Measurements from ENCODE around the gene SP3. TPM values are rescaled to one million over a fixed set of nuclear protein-coding genes. Genes with fewer than 3 reads are reported as not detected.

The SP3 gene
- total RNA-seq, 1 donor from 2014 or later: 94.5 TPM

GRCh38 chr2:173999724-174000123, 34.6 kb upstream of the SP3 start:
- DNase-seq (ENCODE audit: extremely low spot score, unreplicated experiment): no peak
- H3K4me1 Mint-ChIP-seq (ENCODE audit: unreplicated experiment): peaks cover 13% of the 10 kb centered on the region
- TF ChIP-seq, protein P1, sequence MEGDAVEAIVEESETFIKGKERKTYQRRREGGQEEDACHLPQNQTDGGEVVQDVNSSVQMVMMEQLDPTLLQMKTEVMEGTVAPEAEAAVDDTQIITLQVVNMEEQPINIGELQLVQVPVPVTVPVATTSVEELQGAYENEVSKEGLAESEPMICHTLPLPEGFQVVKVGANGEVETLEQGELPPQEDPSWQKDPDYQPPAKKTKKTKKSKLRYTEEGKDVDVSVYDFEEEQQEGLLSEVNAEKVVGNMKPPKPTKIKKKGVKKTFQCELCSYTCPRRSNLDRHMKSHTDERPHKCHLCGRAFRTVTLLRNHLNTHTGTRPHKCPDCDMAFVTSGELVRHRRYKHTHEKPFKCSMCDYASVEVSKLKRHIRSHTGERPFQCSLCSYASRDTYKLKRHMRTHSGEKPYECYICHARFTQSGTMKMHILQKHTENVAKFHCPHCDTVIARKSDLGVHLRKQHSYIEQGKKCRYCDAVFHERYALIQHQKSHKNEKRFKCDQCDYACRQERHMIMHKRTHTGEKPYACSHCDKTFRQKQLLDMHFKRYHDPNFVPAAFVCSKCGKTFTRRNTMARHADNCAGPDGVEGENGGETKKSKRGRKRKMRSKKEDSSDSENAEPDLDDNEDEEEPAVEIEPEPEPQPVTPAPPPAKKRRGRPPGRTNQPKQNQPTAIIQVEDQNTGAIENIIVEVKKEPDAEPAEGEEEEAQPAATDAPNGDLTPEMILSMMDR (conservative IDR thresholded peaks at IDR 0.05): no peak
- no peak overlapping the region for H3K4me3 Mint-ChIP-seq
- H3K9me3 Mint-ChIP-seq: no peaks in the 10 kb centered on the region
- H3K27ac Mint-ChIP-seq: no peak overlapping the region
- H3K27me3 Mint-ChIP-seq: no peaks in the 10 kb centered on the region
- H3K36me3 Mint-ChIP-seq: no peaks in the 10 kb centered on the region

DNA sequence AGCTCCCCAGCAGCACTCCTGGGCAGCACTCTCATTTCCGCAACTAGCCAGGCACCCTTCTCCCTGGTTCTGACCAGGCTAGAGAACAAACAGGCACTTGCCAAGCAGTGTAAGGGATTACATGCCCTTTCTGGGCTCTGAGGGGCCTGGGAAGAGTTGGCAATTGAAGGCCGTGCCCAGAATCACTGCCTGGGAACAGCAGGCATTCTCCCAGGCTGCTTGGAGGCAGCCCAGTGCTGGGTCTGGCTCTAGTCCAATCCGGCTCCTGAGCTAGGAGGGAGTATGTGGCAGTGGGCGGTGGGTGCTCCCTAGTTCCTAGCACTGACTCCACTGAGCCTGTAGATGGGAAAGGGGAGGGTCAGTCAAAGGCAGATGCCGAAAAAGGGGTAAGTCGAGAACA, 34.1 kb upstream of the SP3 start:
- H3K9me3 Mint-ChIP-seq: no peaks in the 10 kb centered on the region

DNA sequence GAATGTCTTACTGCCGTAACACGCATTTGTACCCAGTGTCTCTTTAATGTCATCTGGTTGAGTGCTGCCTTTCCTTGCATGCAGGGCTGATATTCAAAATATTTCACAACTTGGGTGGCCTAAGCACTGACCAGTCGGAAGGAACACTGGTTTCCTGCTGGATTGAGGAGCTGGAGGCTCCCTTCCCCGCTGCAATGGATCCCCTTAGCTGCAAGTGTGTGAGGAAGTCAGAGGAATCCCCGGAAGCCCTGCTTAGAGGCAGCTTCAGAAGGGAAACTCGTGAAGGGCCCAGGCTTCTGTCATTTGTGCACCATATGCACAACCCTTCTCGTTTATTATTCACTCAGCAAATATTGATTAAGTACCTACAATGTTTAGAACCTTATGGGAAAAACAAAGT, 33.2 kb upstream of the SP3 start:
- no peaks in the 10 kb centered on the region for H3K36me3 Mint-ChIP-seq
- H3K27me3 Mint-ChIP-seq: no peaks in the 10 kb centered on the region
- H3K4me1 Mint-ChIP-seq (ENCODE audit: unreplicated experiment): peaks cover 10% of the 10 kb centered on the region
- H3K4me3 Mint-ChIP-seq: no peak overlapping the region
- H3K9me3 Mint-ChIP-seq: no peaks in the 10 kb centered on the region
- DNase-seq (ENCODE audit: extremely low spot score, unreplicated experiment): no peak
- TF ChIP-seq, protein P1 (conservative IDR thresholded peaks at IDR 0.05): no peak
- H3K27ac Mint-ChIP-seq: no peak overlapping the region

More for the DNA sequence above, 34.1 kb upstream of the SP3 start:
- H3K27me3 Mint-ChIP-seq: no peaks in the 10 kb centered on the region
- peaks cover 10% of the 10 kb centered on the region for H3K4me1 Mint-ChIP-seq (ENCODE audit: unreplicated experiment)
- no peak for DNase-seq (ENCODE audit: extremely low spot score, unreplicated experiment)
- TF ChIP-seq, protein P1 (conservative IDR thresholded peaks at IDR 0.05): no peak
- no peaks in the 10 kb centered on the region for H3K36me3 Mint-ChIP-seq
- no peak overlapping the region for H3K4me3 Mint-ChIP-seq
- H3K27ac Mint-ChIP-seq: no peak overlapping the region

GRCh38 chr2:173997753-173998152, 32.6 kb upstream of the SP3 start:
- H3K4me1 Mint-ChIP-seq (ENCODE audit: unreplicated experiment): peaks cover 10% of the 10 kb centered on the region
- no peaks in the 10 kb centered on the region for H3K36me3 Mint-ChIP-seq
- TF ChIP-seq, protein P1 (conservative IDR thresholded peaks at IDR 0.05): no peak
- DNase-seq (ENCODE audit: extremely low spot score, unreplicated experiment): no peak
- no peak overlapping the region for H3K27ac Mint-ChIP-seq
- no peaks in the 10 kb centered on the region for H3K27me3 Mint-ChIP-seq
- H3K9me3 Mint-ChIP-seq: no peaks in the 10 kb centered on the region
- no peak overlapping the region for H3K4me3 Mint-ChIP-seq

GRCh38 chr2:173997269-173997668, 32.1 kb upstream of the SP3 start:
- no peak overlapping the region for H3K4me3 Mint-ChIP-seq
- DNase-seq (ENCODE audit: extremely low spot score, unreplicated experiment): no peak
- H3K27ac Mint-ChIP-seq: no peak overlapping the region
- no peaks in the 10 kb centered on the region for H3K27me3 Mint-ChIP-seq
- no peaks in the 10 kb centered on the region for H3K9me3 Mint-ChIP-seq
- TF ChIP-seq, protein P1 (conservative IDR thresholded peaks at IDR 0.05): no peak
- H3K4me1 Mint-ChIP-seq (ENCODE audit: unreplicated experiment): peaks cover 10% of the 10 kb centered on the region
- no peaks in the 10 kb centered on the region for H3K36me3 Mint-ChIP-seq

DNA sequence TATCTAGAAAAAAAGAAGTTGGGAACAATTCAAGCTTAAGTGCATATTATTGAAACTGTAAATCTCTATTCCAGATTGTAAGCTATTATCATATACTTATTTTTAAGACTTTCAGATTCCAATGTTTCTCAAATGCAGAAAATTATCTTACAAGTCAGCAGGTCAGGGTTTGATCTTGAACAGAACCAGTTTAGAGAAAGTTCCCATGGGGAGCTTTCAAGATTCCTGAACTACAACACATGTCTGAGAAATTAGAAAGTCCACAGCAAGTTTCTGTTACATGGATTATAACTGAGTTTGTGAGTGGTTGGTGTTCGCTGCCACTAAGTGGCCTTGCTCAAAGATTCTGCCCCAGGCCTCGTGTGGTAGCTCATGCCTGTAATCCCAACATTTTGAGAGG, 31.6 kb upstream of the SP3 start:
- TF ChIP-seq, protein P1 (conservative IDR thresholded peaks at IDR 0.05): no peak
- H3K27ac Mint-ChIP-seq: no peak overlapping the region
- peaks cover 11% of the 10 kb centered on the region for H3K4me1 Mint-ChIP-seq (ENCODE audit: unreplicated experiment)
- no peak overlapping the region for H3K4me3 Mint-ChIP-seq
- no peak for DNase-seq (ENCODE audit: extremely low spot score, unreplicated experiment)
- no peaks in the 10 kb centered on the region for H3K9me3 Mint-ChIP-seq
- H3K27me3 Mint-ChIP-seq: no peaks in the 10 kb centered on the region
- no peaks in the 10 kb centered on the region for H3K36me3 Mint-ChIP-seq
